ENCODE data around the gene ARID5B.
A peak's percentile ranks its signal among the peaks of the same experiment; 100 is the strongest.

Gene ARID5B

DNA sequence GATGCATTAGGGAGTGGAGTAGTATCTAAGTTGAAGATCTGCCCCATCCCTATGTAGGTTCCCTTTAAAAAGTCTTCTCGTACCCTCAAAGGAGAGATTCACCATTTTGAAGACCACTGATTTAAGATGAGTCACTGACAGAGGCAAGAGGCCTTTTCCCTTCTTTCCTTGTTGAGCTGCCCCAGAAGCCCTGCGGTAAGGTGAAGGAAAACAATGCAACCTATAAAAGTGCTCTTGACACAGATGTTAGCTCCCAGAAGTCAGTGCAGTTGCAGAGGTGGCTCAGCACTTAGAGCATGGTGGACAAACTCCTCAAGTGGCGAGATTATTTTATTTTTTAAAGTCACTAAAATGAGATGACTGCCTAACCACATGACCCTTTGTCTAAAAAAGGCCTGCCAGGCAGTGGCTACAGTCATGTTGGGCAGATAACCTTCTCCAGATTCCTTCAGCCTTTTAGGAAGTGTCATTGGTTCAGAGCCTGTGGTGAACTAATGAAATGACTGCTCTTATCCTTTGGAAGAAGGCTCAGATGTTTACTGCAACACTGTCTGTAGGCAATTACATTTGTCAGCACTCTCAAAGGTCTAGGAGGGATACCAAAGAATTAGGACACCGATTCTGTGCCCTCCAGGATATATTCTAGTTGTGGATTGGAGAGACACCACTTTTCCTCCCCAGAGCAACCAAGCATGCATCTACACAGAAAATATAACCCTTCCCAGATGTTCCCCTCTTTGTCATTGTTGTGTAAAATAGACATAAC lies 88.7 kb downstream of the ARID5B start:
- DNase-seq (ENCODE audit: low spot score): no peak

DNA sequence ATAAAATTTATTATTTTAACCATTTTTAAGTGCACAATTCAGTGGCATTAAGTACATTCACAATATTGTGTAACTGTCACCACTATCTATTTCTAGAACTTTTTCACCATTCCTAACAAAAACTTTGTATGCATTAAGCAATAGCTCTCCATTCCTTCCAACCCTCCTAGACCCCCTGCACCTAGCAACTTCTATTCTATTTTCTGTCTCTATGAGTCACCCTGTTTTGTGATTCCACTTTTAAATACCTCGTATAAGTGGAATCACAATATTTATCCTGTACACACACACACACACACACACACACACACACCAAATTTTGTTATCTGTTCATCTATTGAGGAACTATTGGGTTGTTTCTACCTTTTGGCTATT lies 89.2 kb downstream of the ARID5B start:
- DNase-seq (ENCODE audit: low spot score): no peak

DNA sequence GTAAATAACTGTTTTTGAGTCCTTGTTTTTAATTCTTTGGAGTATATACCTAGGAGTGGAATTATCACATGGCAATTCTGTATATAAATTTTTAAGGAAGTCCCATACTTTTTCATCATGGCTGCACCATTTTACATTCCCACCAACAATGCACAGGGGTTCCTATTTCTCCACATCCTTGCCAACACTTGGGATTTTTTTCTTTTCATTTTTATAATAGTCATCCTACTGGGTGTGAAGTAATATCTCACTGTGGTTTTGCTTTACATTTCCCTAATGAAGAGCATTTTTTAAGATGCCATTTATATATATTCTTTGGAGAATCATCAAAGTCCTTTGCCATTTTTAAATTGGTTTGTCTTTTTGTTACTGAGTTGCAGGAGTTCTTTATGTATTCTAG lies 89.7 kb downstream of the ARID5B start:
- DNase-seq (ENCODE audit: low spot score): no peak

DNA sequence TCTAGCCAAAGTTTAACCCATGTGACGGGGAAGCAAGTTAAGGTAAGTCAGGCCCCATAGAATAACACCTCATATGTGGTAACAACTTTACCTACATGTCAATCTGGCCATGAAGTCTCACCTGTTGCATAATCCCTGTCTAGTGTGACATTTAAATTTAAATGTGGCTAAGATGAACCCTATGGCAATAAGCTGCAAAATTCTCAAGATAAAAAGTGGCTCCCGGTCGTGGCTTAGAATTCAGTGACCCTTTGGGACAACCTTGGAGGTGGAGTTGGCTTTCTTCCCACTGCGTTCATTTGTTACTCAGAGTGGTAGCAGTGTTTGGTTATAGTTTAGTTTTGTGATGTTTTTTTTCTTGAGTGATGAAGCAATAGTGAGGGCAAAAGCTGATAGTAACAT lies 90.6 kb downstream of the ARID5B start:
- DNase-seq (ENCODE audit: low spot score): no peak

DNA sequence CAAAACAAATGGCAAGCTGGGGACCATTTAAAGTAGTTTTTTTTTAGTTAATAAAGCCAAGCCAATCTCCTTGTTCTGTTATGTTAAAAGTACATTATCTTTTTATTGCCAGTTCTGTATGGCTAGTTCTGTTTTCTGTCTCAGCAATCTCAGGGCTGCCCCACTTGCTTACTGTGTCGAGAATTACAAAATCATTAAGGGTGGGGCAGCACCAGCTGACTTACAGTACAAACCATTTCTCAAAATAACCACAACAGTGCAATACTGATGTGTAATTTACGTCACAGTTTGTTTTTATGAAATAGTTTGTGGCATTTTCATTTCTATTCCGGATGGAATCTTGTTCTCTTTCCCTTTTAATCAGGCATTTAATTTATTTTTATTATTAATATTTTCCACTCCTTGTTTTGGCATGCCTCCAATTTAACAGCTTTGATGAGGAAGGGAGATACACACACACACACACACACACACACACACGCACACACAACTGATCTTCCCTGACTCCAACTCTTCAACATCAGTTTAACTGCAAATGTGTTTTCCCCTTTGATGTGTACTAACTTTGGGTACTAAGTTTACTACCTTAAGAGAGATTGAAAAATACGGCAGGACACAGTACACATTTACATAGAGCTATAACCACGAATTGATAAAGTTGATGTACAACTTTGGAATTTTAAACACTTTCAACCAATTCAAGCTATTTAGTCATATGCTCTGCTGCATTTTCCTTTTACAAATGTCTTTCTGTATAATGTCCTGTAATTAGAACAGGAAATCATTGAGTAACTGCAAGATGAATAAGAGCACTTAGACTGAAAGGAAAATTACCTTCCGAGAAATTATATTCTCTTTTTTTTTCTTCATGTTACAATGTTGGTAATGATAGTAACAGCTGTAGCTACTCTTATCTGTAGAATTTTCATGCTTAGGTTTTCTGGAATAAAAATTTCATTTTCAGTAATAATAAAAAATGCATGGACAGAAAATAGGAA lies 91.5 kb downstream of the ARID5B start:
- peak; percentile 31 for DNase-seq (ENCODE audit: low spot score)

DNA sequence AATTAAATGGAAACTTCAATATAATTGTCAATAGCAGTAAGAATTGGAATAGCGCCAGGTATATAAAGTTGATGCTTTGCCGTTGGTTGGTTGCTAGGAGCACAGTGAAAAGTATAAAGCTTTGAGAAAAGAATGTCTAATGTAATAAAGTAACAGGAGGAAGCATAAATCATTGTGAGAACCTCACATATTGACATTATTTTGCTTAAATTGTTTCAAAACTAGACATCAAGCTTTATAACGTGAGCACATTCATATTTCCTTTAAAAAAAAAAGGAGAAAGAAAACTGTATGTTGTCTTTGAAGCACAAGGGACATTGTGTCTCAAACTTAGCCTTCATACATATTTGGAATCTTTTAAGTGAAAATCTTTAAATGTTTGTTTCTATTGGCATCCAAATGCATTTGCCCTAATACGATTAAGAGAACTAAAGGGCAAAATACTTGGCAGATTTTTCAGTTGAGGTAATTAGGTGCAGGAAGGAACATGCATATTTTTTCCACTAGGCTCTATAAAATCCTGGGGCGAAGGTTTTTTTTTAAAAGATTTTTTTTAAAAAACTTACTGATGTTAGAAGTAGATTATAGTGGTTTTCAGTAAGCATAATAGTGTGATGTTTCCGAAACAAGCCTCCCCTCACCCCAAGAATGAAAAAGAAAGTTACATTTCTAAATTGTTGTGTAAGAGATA lies 92.4 kb downstream of the ARID5B start:
- DNase-seq (ENCODE audit: low spot score): no peak

DNA sequence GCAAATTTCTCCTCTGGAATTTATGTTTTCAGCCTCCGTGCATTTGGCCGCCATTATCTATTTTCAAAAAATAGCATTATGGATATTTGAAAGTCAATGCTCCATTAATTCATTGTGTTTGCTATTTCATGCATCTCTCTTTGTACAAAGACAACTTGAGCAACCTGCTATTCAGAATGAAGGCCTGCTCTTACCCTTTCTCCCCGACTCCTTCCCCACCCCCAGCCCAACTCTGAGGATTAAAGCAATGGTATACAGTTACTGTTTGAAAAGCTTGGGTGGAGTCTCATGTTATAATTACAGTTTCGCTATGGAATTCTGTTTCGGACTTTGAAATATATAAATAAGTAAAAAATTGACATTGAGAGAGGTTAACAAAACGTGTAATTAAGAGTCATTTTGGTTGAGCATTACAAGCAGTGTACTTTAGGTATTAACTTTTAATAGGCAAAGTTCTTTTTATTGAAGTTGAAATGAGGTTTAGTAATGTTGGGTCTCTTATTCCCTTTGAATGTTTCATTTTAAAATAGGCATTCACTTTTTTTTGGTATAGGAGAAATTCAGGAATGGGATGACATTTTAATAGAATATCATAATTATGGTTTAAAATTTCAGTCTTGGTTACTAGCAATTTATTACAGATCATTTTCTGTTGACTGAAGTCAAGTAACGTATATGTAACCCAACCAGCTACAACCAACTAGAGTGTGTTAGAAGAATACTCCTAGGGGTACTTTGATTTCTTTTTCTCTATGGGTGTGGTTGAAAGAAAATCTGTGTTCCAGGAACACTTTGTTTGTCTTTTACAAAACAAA lies 93.1 kb downstream of the ARID5B start:
- DNase-seq (ENCODE audit: low spot score): no peak

DNA sequence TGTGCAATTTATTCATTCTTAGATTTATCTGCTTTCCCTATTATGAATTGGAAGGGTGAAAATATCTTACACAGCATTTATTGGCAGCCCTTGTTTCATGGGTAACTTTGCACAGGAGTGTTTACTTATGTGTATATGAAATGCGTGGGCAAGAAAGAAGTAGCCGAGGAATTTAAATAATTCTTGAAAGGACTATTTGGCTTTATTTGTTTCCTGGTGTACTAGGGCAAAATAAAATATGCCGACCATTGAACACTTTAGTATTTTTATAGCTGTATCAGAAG lies 93.7 kb downstream of the ARID5B start:
- DNase-seq (ENCODE audit: low spot score): no peak

DNA sequence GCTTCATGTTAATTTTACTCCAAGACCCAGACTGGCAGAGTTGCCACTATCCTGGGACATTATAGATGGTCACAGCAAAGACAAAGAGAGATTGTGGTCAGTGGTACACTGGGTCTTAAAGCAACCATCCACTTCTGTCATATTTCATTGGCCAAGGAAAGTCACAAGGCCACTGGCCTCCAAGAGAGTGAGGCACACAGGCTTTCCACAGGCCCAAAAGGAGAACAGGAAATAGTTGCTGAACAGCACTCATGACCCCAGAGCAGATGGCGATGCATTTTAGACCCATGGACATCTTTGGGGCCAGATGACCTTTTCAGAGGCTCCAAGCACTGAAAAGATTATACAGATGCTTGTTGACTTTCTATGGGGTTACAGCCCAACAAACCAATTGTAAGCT lies 97.4 kb downstream of the ARID5B start:
- no peak for DNase-seq (ENCODE audit: low spot score)

DNA sequence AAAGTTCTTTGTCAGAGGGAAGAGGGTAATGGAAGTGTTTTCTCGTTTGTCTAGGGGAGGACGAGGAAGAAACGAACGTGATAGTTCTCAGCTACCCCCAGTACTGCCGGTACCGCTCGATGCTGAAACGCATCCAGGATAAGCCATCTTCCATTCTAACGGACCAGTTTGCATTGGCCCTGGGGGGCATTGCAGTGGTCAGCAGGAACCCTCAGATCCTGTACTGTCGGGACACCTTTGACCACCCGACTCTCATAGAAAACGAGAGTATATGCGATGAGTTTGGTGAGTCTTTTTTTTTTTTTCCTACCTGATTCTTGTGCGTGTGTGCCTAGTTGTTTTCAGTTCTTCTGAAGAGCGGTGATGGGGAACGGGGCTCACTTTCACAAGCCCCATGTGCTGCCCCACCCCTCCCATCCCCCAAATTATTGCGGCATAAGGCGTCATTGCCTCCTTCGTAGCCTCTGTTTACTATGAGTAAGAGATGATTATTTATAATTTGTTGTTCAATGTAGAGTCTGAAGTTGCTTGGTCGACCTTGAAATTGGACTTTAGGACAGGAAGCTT lies 98.6 kb downstream of the ARID5B start:
- no peak for DNase-seq (ENCODE audit: low spot score)

DNA sequence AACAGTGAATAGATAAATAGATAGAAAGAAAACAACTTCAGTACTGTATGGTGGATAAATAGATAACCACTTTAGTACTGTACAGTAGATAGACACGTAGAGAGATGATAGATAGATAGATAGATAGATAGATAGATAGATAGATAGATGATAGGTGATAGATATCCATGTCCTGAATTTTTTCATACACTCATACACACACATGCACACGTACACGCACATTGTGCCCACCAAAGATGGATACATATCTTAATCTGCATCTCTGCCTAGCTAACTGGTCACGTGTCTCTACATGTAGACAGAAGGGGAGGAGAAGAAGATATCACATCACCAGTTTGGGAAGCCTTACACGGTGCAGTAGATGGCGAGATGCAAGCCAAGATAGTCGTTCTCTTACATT lies 99.2 kb downstream of the ARID5B start:
- no peak for DNase-seq (ENCODE audit: low spot score)

DNA sequence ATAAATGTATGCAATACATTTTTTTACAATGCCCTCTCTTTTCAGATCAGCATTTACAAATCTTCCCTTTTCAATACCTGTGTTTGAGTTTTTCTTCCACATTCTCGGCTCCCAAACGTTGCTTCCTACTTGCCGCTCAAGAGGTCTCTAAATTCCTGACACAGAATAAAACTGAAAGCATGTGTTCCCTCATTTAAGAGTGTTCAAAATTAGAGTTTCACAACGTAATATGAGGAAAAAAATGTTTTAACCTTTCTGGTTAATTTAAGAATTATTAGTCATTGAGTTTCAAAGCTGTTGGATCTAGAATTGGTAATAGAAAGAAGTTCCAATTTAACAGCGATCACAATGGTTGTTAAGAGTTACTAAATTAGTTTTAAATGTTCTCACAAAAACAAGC lies 100.4 kb downstream of the ARID5B start:
- DNase-seq (ENCODE audit: low spot score): no peak

DNA sequence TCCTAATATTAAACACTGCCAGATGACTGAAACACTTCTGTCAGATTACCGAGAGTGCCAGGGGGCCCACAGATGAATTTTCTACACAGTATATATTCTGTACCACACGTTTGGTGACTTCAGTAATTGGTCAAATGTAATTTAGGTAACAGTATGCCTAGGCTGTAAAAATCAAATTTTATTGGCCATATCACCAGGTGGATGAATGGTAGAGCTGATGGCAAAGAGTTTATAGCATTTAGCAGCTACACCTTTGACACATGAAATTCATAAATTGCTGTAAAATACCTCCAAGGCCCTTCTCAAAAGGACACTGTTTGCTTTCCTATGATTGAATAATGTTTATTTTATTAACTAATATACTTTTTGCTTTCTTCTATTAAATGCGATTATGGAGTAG lies 101.3 kb downstream of the ARID5B start:
- DNase-seq (ENCODE audit: low spot score): no peak

DNA sequence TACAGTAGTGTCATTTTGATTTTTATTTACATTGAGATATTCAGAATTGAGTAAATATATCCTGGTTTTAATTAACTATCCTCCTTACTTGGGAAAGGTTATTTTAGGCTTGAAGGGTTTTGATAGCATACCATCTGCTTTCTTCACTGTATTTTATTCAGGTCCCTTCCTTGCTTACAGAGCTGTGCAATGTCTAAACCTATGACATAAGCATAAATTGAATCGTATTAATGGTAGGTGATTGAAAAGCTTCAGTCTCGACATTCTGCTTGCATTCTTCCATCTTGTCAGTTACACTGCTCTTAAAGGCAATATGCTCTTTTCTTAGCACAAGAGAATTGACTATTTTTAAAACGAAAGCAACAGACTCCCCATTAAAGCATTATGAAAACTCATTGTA lies 102.5 kb downstream of the ARID5B start:
- DNase-seq (ENCODE audit: low spot score): no peak

DNA sequence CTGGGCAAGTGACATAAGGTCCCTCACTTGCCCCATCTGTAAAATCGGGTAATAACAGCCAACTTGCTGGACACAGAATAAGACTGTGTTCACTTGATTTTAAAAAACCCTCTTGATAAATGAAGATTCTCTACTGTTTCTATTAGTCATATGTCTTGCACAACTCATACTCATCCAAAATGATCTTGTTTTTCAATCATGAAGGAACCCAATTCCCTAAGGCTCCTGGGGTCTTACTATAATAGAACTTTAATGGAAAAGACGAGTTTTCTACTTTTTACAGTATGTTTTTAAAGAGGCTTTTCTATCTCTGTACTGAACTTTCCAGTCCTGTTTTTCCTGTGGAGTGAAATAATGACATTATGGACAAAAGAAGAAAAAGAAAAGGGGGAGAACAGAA lies 103.8 kb downstream of the ARID5B start:
- DNase-seq (ENCODE audit: low spot score): no peak

DNA sequence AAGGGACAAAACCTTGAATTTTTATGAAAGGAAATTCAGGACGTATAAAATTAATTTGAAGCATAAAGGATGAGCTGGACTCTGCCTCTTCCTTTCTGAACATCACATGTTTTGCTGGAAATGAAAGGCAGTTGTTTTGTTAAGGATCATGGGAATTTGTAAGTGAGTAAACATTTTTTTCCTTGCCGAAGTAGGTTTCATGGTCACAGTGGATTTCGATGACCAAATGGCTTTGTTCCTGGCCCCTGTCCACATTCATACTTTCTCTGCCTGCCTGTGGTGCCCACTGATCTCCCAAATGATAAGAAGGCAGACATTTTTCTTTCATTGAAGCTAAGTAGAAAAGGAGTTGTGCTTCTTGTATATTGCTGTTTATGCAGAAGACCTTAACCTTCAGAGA lies 104.2 kb downstream of the ARID5B start:
- no peak for DNase-seq (ENCODE audit: low spot score)

DNA sequence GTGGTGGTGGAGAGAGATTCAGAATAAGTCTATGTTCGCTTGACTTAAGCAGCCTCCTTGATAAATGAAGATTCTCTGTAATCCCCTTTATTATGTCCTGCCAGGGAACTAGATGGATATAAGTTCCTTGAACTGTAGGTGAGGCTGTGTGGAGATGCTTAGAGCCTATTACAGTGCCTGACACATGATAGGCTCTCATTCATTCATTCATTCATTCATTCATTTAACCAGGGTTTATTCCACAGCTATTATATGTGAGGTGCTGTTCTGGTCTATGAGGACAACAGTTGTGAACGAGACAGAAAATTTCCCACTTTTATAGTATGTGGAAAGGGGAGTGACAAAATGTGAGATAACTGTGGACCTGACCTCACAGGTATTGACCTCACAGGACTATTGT lies 105.6 kb downstream of the ARID5B start:
- no peak for DNase-seq (ENCODE audit: low spot score)

DNA sequence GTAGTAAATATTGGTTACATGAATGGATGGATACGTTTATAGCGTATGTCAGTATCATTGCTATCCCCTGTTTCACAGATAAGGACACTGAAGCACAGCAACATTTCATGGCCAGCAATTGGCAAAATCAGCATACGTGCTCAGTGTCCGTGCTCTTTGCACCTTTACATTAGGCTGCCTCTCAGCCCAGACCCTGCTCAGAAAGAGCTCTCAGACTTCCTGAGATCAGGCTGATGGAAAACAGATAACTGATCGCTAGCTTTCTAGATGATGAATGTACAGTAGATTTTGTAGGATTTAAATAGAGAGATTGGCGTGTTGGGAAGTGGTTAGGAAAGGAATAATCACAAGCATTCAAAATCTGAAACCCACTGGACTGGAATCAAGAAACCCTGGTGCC lies 106.7 kb downstream of the ARID5B start:
- DNase-seq (ENCODE audit: low spot score): no peak

DNA sequence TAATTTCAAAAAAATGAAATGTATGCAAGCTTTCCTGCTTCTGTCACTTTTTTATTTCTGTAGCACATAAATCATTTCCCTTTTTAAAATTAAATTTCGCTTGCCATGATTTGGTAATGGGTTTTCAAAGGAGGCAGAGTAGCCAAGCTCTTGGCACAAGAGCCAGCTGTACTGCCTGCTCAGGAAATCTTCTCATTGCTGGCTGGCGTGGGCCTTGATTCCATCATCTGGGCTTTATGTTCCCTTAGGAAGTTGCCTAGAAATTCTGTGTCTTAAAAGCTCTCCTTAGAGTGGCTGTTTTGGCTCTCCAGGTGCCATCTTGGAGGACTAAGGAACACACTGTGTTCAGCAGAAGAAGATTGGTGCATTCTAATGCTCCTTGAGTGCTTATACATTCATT lies 107.4 kb downstream of the ARID5B start:
- DNase-seq (ENCODE audit: low spot score): no peak

DNA sequence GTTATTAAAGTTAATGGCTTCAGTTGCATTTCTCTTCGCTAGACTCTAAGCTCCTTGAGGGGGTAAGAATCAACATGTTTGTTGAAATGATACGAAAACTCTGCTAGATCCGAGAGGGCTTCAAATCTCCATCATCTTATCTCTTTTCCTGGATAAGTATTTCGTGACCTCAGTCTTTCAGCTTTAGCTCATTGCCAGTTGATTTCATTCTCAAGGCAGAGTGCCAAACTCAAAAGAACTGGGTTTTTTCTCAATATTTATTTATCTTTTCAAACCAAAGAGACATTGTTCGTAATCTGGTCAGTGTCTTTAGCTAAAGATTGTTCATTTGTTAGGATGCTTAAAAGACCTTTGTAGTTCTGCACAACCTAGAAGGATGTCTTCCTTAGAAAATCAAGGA lies 108.9 kb downstream of the ARID5B start:
- no peak for DNase-seq (ENCODE audit: low spot score)

DNA sequence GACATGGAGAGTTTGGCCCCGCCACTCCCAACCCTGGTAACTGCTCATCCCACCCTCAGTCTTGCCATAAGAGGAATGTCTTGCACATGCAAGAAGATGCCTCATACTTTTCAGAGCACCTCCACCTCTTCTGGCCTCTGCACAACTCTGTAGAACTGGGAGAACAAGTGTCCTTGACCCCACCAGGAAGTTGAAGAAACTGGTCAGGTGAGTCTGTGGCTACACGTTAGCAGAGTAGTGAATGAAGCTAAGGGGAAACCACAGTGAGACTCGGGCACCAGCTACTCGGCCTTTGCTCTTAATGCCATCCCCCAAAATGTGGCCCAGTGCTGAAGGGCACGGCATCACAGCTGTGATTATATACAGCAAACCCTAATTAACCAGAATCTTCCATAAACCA lies 110.1 kb downstream of the ARID5B start:
- no peak for DNase-seq (ENCODE audit: low spot score)

DNA sequence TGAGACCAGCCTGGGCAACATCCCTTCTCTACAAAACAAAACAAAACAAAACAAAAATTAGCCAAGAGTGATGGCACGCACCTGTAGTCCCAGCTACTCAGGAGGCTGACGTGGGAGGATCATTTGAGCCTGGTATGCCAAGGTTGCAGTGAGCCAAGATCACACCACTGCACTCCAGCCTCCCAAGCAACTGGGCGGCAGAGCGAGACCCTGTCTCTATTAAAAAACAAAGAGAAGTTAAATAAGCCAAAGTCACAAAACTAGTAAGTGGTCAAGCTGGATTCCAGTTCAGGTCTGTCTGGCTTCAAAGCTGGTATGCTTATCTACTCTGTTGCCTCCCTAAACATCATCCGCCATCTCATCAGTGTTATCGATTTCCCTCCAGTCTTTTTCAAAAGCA lies 110.8 kb downstream of the ARID5B start:
- DNase-seq (ENCODE audit: low spot score): no peak

Measured in pons (tissue), 1 donor.